GM12801 (cell line): ENCODE results near the gene CCDC8.

Source experiments
- CTCF ChIP-seq: IDR thresholded peaks from one replicate; pipeline ENCODE4 v1.5.1; 2011; ENCODE audit warnings: control low read depth; ENCODE audit not compliant: insufficient read length; ENCODE audit errors: extremely low read depth

Gene CCDC8

GRCh38 chr19:46385636-46386035 is 27.7 kb downstream of the CCDC8 start:
- TF ChIP-seq CTCF: no peak

GRCh38 chr19:46384396-46384795 is 29.0 kb downstream of the CCDC8 start:
- no peak for TF ChIP-seq CTCF

GRCh38 chr19:46383846-46384245 is 29.5 kb downstream of the CCDC8 start:
- no peak for TF ChIP-seq CTCF

GRCh38 chr19:46383171-46383815 is 30.1 kb downstream of the CCDC8 start:
- no peak for TF ChIP-seq CTCF

GRCh38 chr19:46381756-46382345 is 31.5 kb downstream of the CCDC8 start:
- TF ChIP-seq CTCF: no peak

- no peak for TF ChIP-seq CTCF
These were observed 32.0 kb downstream of the CCDC8 start for GRCh38 chr19:46381346-46381745.

GRCh38 chr19:46380690-46381089 is 32.7 kb downstream of the CCDC8 start:
- TF ChIP-seq CTCF: no peak
